WERI-Rb-1 (cell line): ENCODE data around the gene MSH6.
A peak's percentile ranks its signal among the peaks of the same experiment; 100 is the strongest.

ENCODE experiments used
- DNase-seq: peaks from one replicate; pipeline ENCODE4 v3.0.0-alpha.2; 2020
- H3K27ac ChIP-seq: fragments of 250-450 bp; sonication (Bioruptor Pico); 2 replicates; pipeline ENCODE4 v1.5.1; 2020; ENCODE audit warnings: mild to moderate bottlenecking, moderate library complexity
- H3K27me3 ChIP-seq: fragments of 250-450 bp; sonication (Bioruptor Pico); 2 replicates; pipeline ENCODE4 v1.5.1; 2021; ENCODE audit warnings: mild to moderate bottlenecking, low read depth, moderate library complexity; ENCODE audit not compliant: insufficient read depth, severe bottlenecking
- H3K36me3 ChIP-seq: fragments of 250-450 bp; sonication (Bioruptor Pico); 2 replicates; pipeline ENCODE4 v1.5.1; 2020; ENCODE audit warnings: mild to moderate bottlenecking, moderate library complexity
- H3K4me3 ChIP-seq: 2 replicates; pipeline ENCODE4 v1.5.1; 2011; ENCODE audit warnings: low read depth, mild to moderate bottlenecking, control low read depth, low read length
- H3K9me3 ChIP-seq: fragments of 250-450 bp; sonication (Bioruptor Pico); 2 replicates; pipeline ENCODE4 v1.5.1; 2021; ENCODE audit warnings: mild to moderate bottlenecking, moderate library complexity; ENCODE audit not compliant: severe bottlenecking
- TF ChIP-seq, protein P1 (sequence below): IDR thresholded peaks from 2 replicates; pipeline ENCODE4 v1.5.1; 2011; ENCODE audit warnings: low read depth, mild to moderate bottlenecking, control low read depth, inconsistent platforms, low read length

Gene MSH6

DNA sequence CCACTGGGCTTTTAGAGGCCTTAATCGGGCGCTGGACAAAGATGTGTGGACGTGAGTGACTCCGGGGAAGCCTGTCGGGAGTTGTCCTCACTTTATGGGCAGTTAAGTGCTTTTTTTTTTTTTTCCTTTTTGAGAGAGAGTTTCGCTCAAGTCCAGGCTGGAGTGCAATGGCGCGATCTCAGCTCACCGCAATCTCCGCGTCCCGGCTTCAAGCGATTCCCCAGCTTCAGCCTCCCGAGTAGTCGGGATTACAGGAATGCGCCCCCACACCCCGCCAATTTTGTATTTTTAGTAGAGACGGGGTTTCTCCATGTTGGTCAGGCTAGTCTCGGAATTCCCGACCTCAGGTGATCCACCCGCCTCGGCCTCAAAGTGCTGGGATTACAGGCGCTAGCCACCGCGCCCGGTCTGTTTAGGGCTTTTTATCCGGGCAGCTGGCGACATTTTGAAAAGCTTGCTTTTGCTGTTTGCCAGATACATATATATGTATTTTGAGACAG, 1.5 kb downstream of the MSH6 start:
- DNase-seq, result no peak
- Histone ChIP-seq H3K27ac (no peak overlapping the region; the same call in 1 of the 2 replicates), H3K9me3 (no peaks in the 10 kb centered on the region), H3K27me3 (no peaks in the 10 kb centered on the region), H3K4me3 (peak overlapping the region; percentile 90), H3K36me3 (peaks cover 41% of the 10 kb centered on the region)
- TF ChIP-seq, protein P1, sequence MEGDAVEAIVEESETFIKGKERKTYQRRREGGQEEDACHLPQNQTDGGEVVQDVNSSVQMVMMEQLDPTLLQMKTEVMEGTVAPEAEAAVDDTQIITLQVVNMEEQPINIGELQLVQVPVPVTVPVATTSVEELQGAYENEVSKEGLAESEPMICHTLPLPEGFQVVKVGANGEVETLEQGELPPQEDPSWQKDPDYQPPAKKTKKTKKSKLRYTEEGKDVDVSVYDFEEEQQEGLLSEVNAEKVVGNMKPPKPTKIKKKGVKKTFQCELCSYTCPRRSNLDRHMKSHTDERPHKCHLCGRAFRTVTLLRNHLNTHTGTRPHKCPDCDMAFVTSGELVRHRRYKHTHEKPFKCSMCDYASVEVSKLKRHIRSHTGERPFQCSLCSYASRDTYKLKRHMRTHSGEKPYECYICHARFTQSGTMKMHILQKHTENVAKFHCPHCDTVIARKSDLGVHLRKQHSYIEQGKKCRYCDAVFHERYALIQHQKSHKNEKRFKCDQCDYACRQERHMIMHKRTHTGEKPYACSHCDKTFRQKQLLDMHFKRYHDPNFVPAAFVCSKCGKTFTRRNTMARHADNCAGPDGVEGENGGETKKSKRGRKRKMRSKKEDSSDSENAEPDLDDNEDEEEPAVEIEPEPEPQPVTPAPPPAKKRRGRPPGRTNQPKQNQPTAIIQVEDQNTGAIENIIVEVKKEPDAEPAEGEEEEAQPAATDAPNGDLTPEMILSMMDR, result no peak

DNA sequence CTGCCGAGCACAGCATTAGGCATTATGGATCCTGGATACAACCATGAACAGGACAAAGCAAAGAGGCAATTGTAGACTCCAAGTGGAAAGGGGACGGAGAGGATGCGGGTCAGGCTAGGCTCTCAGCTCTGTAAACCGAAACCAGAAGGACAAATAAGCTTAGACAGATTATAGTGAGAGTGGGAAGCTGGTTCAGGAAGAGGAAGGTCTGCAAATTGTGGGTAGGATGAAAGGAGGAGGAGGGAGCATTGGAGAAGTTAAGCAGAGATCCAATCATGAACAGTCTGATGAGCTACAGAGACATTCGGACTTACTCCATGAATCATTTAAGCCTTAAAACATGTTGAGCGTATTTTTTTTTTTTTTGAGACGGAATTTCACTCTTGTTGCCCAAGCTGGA, 3.0 kb downstream of the MSH6 start:
- DNase-seq, result peak; percentile 49
- no peak overlapping the region for H3K27ac ChIP-seq
- TF ChIP-seq, protein P1, result no peak
- H3K36me3 ChIP-seq, result peaks cover 56% of the 10 kb centered on the region
- H3K27me3 ChIP-seq, result no peaks in the 10 kb centered on the region
- H3K9me3 ChIP-seq, result no peaks in the 10 kb centered on the region
- H3K4me3 ChIP-seq, result no peak overlapping the region; the same call in 1 of the 2 replicates

DNA sequence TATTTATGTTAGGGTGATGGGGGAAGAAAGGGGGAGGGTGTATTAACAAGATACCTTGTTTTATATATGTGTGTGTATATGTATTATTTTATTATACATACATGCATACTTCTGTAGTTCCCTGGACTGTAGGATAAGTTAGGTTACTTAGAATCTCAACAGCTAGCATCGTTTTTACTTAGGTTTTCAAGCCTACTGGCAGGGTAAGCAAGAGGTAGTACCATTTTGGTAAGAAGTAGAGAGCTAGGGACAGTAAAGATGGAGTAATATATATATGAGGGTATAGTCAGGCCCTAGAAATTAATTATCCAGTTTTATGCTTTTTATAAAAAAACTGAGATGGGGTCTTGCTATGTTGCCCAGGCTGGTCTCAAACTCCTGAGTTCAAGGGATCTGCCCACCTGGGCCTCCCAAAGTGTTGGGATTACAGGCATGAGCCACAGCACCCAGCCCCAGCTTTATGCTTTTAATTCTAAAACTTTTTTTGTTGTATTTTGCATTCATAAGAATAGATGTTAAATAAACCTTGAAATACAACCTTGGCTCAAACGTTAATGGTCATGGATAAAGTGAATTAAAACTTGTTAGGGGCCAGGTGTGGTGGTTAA, 13.2 kb downstream of the MSH6 start:
- H3K36me3 ChIP-seq, result peaks cover 98% of the 10 kb centered on the region
- H3K27ac ChIP-seq, result no peak overlapping the region
- H3K4me3 ChIP-seq, result no peak overlapping the region
- H3K9me3 ChIP-seq, result no peaks in the 10 kb centered on the region
- DNase-seq, result no peak
- TF ChIP-seq, protein P1, result no peak
- H3K27me3 ChIP-seq, result no peaks in the 10 kb centered on the region

DNA sequence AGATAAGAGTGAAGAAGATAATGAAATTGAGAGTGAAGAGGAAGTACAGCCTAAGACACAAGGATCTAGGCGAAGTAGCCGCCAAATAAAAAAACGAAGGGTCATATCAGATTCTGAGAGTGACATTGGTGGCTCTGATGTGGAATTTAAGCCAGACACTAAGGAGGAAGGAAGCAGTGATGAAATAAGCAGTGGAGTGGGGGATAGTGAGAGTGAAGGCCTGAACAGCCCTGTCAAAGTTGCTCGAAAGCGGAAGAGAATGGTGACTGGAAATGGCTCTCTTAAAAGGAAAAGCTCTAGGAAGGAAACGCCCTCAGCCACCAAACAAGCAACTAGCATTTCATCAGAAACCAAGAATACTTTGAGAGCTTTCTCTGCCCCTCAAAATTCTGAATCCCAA, 15.7 kb downstream of the MSH6 start:
- H3K4me3 ChIP-seq, result no peak overlapping the region
- DNase-seq, result no peak
- peaks cover 6% of the 10 kb centered on the region for H3K9me3 ChIP-seq
- H3K36me3 ChIP-seq, result peaks cover 100% of the 10 kb centered on the region
- H3K27me3 ChIP-seq, result no peaks in the 10 kb centered on the region
- no peak overlapping the region for H3K27ac ChIP-seq
- TF ChIP-seq, protein P1, result no peak

DNA sequence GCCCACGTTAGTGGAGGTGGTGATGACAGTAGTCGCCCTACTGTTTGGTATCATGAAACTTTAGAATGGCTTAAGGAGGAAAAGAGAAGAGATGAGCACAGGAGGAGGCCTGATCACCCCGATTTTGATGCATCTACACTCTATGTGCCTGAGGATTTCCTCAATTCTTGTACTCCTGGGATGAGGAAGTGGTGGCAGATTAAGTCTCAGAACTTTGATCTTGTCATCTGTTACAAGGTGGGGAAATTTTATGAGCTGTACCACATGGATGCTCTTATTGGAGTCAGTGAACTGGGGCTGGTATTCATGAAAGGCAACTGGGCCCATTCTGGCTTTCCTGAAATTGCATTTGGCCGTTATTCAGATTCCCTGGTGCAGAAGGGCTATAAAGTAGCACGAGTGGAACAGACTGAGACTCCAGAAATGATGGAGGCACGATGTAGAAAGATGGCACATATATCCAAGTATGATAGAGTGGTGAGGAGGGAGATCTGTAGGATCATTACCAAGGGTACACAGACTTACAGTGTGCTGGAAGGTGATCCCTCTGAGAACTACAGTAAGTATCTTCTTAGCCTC, 16.2 kb downstream of the MSH6 start:
- H3K36me3 ChIP-seq, result peaks cover 100% of the 10 kb centered on the region
- no peak overlapping the region for H3K27ac ChIP-seq
- TF ChIP-seq, protein P1, result no peak
- no peak overlapping the region for H3K4me3 ChIP-seq
- DNase-seq, result no peak
- H3K27me3 ChIP-seq, result no peaks in the 10 kb centered on the region
- H3K9me3 ChIP-seq, result peaks cover 6% of the 10 kb centered on the region
